Endothelial cell of umbilical vein (primary cell): ENCODE results near the gene ZNF385B. TPM values are rescaled to one million over a fixed set of nuclear protein-coding genes. Genes with fewer than 3 reads are reported as not detected.

Experiments
- BruUV-seq: library from RNA; stranded (reverse); fragments of 400-500 nt; replicated peaks from 2 replicates; lab custom pipeline; 2021; lab: Mats Ljungman, UMichigan
- CTCF ChIA-PET: fragments of 300-600, 350-600 bp; sonication (Branson Sonifier 250); formaldehyde crosslinking; loops from one replicate; lab custom pipeline; 2021; ENCODE audit warnings: antibody characterized with exemption, inconsistent platforms; lab: Charles Lee
- POLR2A ChIA-PET: fragments of 300-600, 350-600 bp; sonication (Branson Sonifier 250); formaldehyde crosslinking; loops from one replicate; lab custom pipeline; 2021; ENCODE audit warnings: antibody characterized with exemption, inconsistent platforms; lab: Charles Lee
- DNase-seq: peaks from one replicate; pipeline ENCODE4 v3.0.0-alpha.2; 2011; ENCODE audit warnings: low read depth, low spot score
- FAIRE-seq: peaks from 2 replicates; lab custom pipeline; 2011; peaks lifted over from hg19 to GRCh38; lab: Jason Lieb, UNC
- H2AFZ ChIP-seq: 2 replicates; pipeline ENCODE4 v1.6.0; 2012; ENCODE audit warnings: low read depth, low read length, control low read depth, inconsistent platforms
- H3K27ac ChIP-seq: 2 replicates; pipeline ENCODE4 v1.5.1; 2011; ENCODE audit warnings: low read depth, mild to moderate bottlenecking, control low read depth, low read length, moderate library complexity; ENCODE audit not compliant: insufficient read depth
- H3K27me3 ChIP-seq, 2 experiments: 2 replicates each; pipeline versions ENCODE4 v1.6.0 to v1.6.1; 2011; ENCODE audit warnings: low read length in 2 of 2, mixed read lengths in 1 of 2; ENCODE audit not compliant: control insufficient read depth in 2 of 2, insufficient read depth in 2 of 2
- H3K36me3 ChIP-seq, 2 experiments: 2 replicates in 1 of 2; 3 replicates in 1 of 2; pipeline ENCODE4 v1.5.1; 2011; ENCODE audit warnings: low read length in 2 of 2, mild to moderate bottlenecking in 1 of 2, moderate library complexity in 1 of 2; ENCODE audit not compliant: control insufficient read depth in 2 of 2, insufficient read depth in 2 of 2; ENCODE audit errors: extremely low read depth in 1 of 2
- H3K4me1 ChIP-seq: 3 replicates; pipeline ENCODE4 v1.5.1; 2011; ENCODE audit warnings: mild to moderate bottlenecking, low read length; ENCODE audit not compliant: control insufficient read depth, insufficient read depth; ENCODE audit errors: extremely low read depth
- H3K4me2 ChIP-seq: 2 replicates; pipeline ENCODE4 v1.6.1; 2011; ENCODE audit warnings: low read length, control low read depth, mixed read lengths; ENCODE audit not compliant: insufficient read depth
- H3K4me3 ChIP-seq, 3 experiments: fragments of 200-600 bp in 1 of 3; sonication (generic), shearing (Covaris generic) in 1 of 3; replicated peaks in 1 of 3; 2 replicates each; pipeline ENCODE4 v1.5.1; 2011 to 2016; ENCODE audit warnings: control low read depth in 3 of 3, low read length in 3 of 3, mild to moderate bottlenecking in 2 of 3, inconsistent platforms in 1 of 3, low read depth in 1 of 3, moderate library complexity in 1 of 3; ENCODE audit not compliant: insufficient read depth in 1 of 3
- H3K79me2 ChIP-seq: 2 replicates; pipeline ENCODE4 v1.6.0; 2012; ENCODE audit warnings: low read length, inconsistent platforms; ENCODE audit not compliant: control insufficient read depth, insufficient read depth
- H3K9ac ChIP-seq: replicated peaks from 2 replicates; pipeline ENCODE3; 2011; ENCODE audit warnings: low read length, control low read depth; ENCODE audit not compliant: insufficient read depth; ENCODE audit errors: extremely low read depth
- H3K9me1 ChIP-seq: replicated peaks from 3 replicates; pipeline ENCODE4 v1.6.0; 2011; ENCODE audit warnings: mild to moderate bottlenecking, low read length; ENCODE audit not compliant: control insufficient read depth, insufficient read depth; ENCODE audit errors: extremely low read depth
- H3K9me3 ChIP-seq: replicated peaks from 2 replicates; pipeline ENCODE4 v1.5.1; 2012; ENCODE audit warnings: low read length, inconsistent platforms; ENCODE audit not compliant: control insufficient read depth, insufficient read depth
- H4K20me1 ChIP-seq: replicated peaks from 2 replicates; pipeline ENCODE3; 2011; ENCODE audit warnings: mild to moderate bottlenecking, low read length; ENCODE audit not compliant: control insufficient read depth, insufficient read depth; ENCODE audit errors: extremely low read depth
- EZH2 ChIP-seq: IDR thresholded peaks from 2 replicates; pipeline ENCODE4 v1.6.1; 2012; ENCODE audit warnings: borderline replicate concordance, low read depth, mild to moderate bottlenecking, moderate library complexity, low read length, inconsistent platforms; ENCODE audit not compliant: severe bottlenecking
- FOS ChIP-seq: IDR thresholded peaks from 2 replicates; pipeline ENCODE4 v1.6.1; 2011; ENCODE audit warnings: mild to moderate bottlenecking, low read length, moderate library complexity, borderline replicate concordance; ENCODE audit not compliant: insufficient read depth
- GATA2 ChIP-seq: IDR thresholded peaks from 2 replicates; pipeline ENCODE4 v1.7.0; 2011; ENCODE audit warnings: low read depth, mild to moderate bottlenecking, moderate library complexity, mixed read lengths, low read length; ENCODE audit not compliant: insufficient read length, insufficient read depth
- JUN ChIP-seq: IDR thresholded peaks from 2 replicates; pipeline ENCODE4 v1.6.1; 2011; ENCODE audit warnings: borderline replicate concordance, low read depth; ENCODE audit not compliant: insufficient read length, insufficient read depth
- MYC ChIP-seq: IDR thresholded peaks from one replicate; pipeline ENCODE4 v1.6.1; 2011; ENCODE audit warnings: mild to moderate bottlenecking, low read depth, low read length
- POLR2A ChIP-seq: IDR thresholded peaks from 2 replicates; pipeline ENCODE4 v1.6.1; 2012; ENCODE audit warnings: low read depth, mild to moderate bottlenecking, control low read depth, low read length
- POLR2AphosphoS5 ChIP-seq: IDR thresholded peaks from 2 replicates; pipeline ENCODE4 v1.6.1; 2012; ENCODE audit warnings: low read depth, mild to moderate bottlenecking, control low read depth, low read length, moderate library complexity; ENCODE audit not compliant: insufficient read depth
- dilution Hi-C: fragments of 300-500 bp; cut with MboI; formaldehyde crosslinking; loops from one replicate; pipeline ENCODE4 v1.15.0; 2019; ENCODE audit warnings: low sequenced_read_pairs; ENCODE audit not compliant: extremely low pct_ligation_motif_present
- intact Hi-C: fragments of 100-400 bp; cut with micrococcal nuclease; formaldehyde crosslinking; loops from one replicate; pipeline ENCODE4 v1.10.0; 2022
- polyA plus RNA-seq, 4 experiments: library from polyadenylated mRNA; depleted of rRNA in 3 of 4; stranded (reverse) in 3 of 4; unstranded in 1 of 4; fragments of >200 nt; gene quantifications; 2 replicates each; pipeline versions ENCODE4 v1.2.1 to v1.2.3, GENCODE V29; 2011 to 2012; ENCODE audit warnings: missing spikeins in 1 of 4
- total RNA-seq: library from RNA; stranded (reverse); gene quantifications from 2 replicates; pipeline ENCODE4 v1.2.3, GENCODE V29; 2021
- TF ChIP-seq, protein P1 (sequence below): IDR thresholded peaks from 2 replicates; pipeline ENCODE4 v1.6.1; 2011; ENCODE audit not compliant: insufficient read depth, insufficient read length
- TF ChIP-seq, protein P2 (sequence below), 2 donors: IDR thresholded peaks; 1 replicate in 1 of 2; 2 replicates in 1 of 2; pipeline ENCODE4 v1.5.1; 2011; ENCODE audit warnings: low read length in 2 of 2, mild to moderate bottlenecking in 2 of 2, moderate library complexity in 2 of 2, control low read depth in 1 of 2, inconsistent platforms in 1 of 2, low read depth in 1 of 2; ENCODE audit not compliant: insufficient read depth in 1 of 2; ENCODE audit errors: extremely low read depth in 1 of 2

The ZNF385B gene
- total and polyA plus RNA-seq, 2 donors (not counting 3 experiments of a cell fraction or from before 2014, with no cell fraction given): not detected

DNA sequence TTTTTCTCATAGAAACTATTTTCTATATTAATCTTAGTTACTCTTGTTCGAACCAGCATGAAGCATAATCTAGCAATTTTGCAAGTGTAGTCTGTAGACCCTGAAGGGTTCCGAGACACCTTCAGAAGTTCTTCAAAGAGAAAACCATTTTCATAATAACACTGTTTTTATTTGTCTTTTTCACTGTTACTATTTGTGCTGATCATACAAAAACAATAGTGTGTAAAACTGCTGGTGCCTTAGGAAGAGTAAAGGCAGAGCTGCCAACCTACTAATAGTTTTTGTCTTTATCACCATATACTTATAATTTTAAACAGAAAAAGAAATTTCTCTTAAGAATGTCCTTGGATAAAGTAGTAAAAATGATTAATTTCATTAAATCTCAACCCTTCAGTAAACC is 218.9 kb downstream of the ZNF385B start:
- H3K9ac ChIP-seq: no peak overlapping the region
- no peak overlapping the region for H2AFZ ChIP-seq
- H3K9me1 ChIP-seq: no peaks in the 10 kb centered on the region
- DNase-seq (no peak), FAIRE-seq (no peak)
- TF ChIP-seq GATA2: no peak
- H3K4me1 ChIP-seq: no peaks in the 10 kb centered on the region
- H3K4me2 ChIP-seq: no peak overlapping the region
- dilution Hi-C loops (no loop called here), intact Hi-C loops (no loop called here)
- no peaks in the 10 kb centered on the region for H3K27me3 ChIP-seq
- H3K36me3 ChIP-seq: no peaks in the 10 kb centered on the region
- CTCF ChIA-PET: no interaction called here
- no TSS peak for BruUV-seq
- POLR2A ChIA-PET: no interaction called here
- H4K20me1 ChIP-seq: no peaks in the 10 kb centered on the region
- H3K27ac ChIP-seq: no peak overlapping the region
- no peaks in the 10 kb centered on the region for H3K9me3 ChIP-seq
- H3K4me3 ChIP-seq: no peak overlapping the region
- H3K79me2 ChIP-seq: no peaks in the 10 kb centered on the region

GRCh38 chr2:179636995-179637394 is 224.4 kb downstream of the ZNF385B start:
- BruUV-seq: no TSS peak
- H3K4me3 ChIP-seq: no peak overlapping the region
- H2AFZ ChIP-seq: no peak overlapping the region
- FAIRE-seq (no peak), DNase-seq (no peak)
- H3K9me3 ChIP-seq: no peaks in the 10 kb centered on the region
- dilution Hi-C loops: no loop called here
- TF ChIP-seq JUN: no peak
- no peak for TF ChIP-seq GATA2
- no peak for TF ChIP-seq POLR2AphosphoS5
- TF ChIP-seq, protein P1, sequence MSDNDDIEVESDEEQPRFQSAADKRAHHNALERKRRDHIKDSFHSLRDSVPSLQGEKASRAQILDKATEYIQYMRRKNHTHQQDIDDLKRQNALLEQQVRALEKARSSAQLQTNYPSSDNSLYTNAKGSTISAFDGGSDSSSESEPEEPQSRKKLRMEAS: no peak
- TF ChIP-seq POLR2A: no peak
- no peak for TF ChIP-seq FOS
- no peak for TF ChIP-seq MYC
- no peak for TF ChIP-seq EZH2
- TF ChIP-seq, protein P2, sequence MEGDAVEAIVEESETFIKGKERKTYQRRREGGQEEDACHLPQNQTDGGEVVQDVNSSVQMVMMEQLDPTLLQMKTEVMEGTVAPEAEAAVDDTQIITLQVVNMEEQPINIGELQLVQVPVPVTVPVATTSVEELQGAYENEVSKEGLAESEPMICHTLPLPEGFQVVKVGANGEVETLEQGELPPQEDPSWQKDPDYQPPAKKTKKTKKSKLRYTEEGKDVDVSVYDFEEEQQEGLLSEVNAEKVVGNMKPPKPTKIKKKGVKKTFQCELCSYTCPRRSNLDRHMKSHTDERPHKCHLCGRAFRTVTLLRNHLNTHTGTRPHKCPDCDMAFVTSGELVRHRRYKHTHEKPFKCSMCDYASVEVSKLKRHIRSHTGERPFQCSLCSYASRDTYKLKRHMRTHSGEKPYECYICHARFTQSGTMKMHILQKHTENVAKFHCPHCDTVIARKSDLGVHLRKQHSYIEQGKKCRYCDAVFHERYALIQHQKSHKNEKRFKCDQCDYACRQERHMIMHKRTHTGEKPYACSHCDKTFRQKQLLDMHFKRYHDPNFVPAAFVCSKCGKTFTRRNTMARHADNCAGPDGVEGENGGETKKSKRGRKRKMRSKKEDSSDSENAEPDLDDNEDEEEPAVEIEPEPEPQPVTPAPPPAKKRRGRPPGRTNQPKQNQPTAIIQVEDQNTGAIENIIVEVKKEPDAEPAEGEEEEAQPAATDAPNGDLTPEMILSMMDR (IDR thresholded peaks at IDR 0.05; ENCODE audit: extremely low read depth in 1 of 2, insufficient read depth in 1 of 2, low read depth in 1 of 2, low read length in 2 of 2): no peak
- ChIA-PET POLR2A (no interaction called here), CTCF (no interaction called here)
- H3K4me2 ChIP-seq: no peak overlapping the region
- intact Hi-C loops: no loop called here
- H3K9ac ChIP-seq: no peak overlapping the region
- H3K4me1 ChIP-seq: no peaks in the 10 kb centered on the region
- H3K9me1 ChIP-seq: no peaks in the 10 kb centered on the region
- H3K79me2 ChIP-seq: no peaks in the 10 kb centered on the region
- no peak overlapping the region for H3K27ac ChIP-seq
- no peaks in the 10 kb centered on the region for H4K20me1 ChIP-seq
- H3K27me3 ChIP-seq: no peaks in the 10 kb centered on the region
- no peaks in the 10 kb centered on the region for H3K36me3 ChIP-seq
